Measurements from ENCODE around the gene MYADML2.

The MYADML2 gene

DNA sequence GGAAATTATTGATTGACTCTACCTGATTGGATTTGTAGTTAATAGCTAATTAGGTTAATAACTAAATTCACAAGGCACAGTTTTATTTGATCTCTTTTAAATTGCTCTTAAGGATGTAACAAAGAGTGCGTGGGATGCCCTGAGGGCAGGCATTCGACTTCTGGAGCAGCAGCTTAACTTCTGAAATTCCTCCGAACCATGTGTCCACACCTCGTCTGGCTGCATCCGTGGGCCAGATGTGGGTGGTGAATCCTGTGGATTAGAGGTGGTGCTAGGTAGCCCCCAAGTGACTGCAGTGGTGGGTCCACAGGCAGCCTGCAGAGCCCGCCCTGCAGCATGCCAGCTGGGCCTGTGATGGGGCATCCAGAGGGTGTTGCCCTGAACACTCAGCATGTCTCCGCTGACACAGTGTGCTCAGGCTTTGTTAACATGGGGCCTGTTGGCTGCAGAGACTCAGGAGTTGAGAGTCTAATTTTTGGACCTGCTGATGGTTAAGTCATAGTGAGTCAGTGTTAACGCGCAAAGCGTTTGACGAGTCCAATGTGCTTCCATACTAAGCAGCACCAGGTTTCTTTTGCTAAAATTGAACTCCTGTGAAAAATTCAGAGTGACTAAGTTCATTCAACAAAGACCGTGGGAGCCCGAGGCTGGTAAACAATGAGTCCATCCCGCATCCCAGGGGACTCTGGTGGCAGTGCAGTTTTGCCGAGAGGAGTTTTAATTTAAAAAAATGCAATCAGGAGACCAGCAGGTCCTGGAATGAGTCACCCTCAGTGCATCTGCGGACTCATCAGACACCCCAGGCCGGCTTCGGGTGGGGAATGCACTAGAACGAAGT is 48.8 kb downstream of the MYADML2 start:
- Histone ChIP-seq H2AFZ (ENCODE audit: low read length, unreplicated experiment) (no peak overlapping the region), H3K27me3 (ENCODE audit: insufficient read depth, low read length) (no peaks in the 10 kb centered on the region), H3K79me2 (ENCODE audit: control insufficient read depth, insufficient read depth, low read length, unreplicated experiment) (peaks cover 4% of the 10 kb centered on the region), H3K4me3 (ENCODE audit: low read depth, low read length) (peak overlapping the region; percentile 34; the same call in 1 of the 2 replicates), H3K36me3 (ENCODE audit: insufficient read depth, low read length) (peaks cover 13% of the 10 kb centered on the region; the same call in 1 of the 2 replicates), H3K4me1 (ENCODE audit: control insufficient read depth, insufficient read depth, low read length, unreplicated experiment) (peaks cover 20% of the 10 kb centered on the region), H3K27ac (ENCODE audit: low read depth, low read length) (peak overlapping the region; percentile 91)

- Histone ChIP-seq H3K4me3 (ENCODE audit: low read depth, low read length) (no peak overlapping the region), H3K79me2 (ENCODE audit: control insufficient read depth, insufficient read depth, low read length, unreplicated experiment) (peaks cover 22% of the 10 kb centered on the region), H3K4me1 (ENCODE audit: control insufficient read depth, insufficient read depth, low read length, unreplicated experiment) (peaks cover 26% of the 10 kb centered on the region), H3K27ac (ENCODE audit: low read depth, low read length) (no peak overlapping the region), H3K27me3 (ENCODE audit: insufficient read depth, low read length) (no peaks in the 10 kb centered on the region), H2AFZ (ENCODE audit: low read length, unreplicated experiment) (no peak overlapping the region), H3K36me3 (ENCODE audit: insufficient read depth, low read length) (peaks cover 9% of the 10 kb centered on the region; the same call in 1 of the 2 replicates)
Measured at GRCh38 chr17:81895400-81895799, 51.6 kb downstream of the MYADML2 start.

DNA sequence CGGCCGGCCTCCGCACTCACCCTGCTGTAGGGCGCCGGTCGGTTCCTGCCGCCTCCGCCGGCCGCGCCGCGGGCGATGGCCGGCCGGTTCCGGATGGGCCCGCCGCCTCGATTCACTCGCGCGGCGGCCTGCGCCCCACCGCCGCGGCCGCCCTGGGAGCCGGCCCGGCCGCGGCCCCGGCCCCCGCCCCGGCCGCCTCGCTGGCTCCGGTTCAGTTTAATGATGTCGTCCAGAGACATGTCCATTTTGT is 55.8 kb downstream of the MYADML2 start:
- Histone ChIP-seq H3K79me2 (ENCODE audit: control insufficient read depth, insufficient read depth, low read length, unreplicated experiment) (peaks cover 52% of the 10 kb centered on the region), H3K4me3 (ENCODE audit: low read depth, low read length) (peak overlapping the region; percentile 99), H3K36me3 (ENCODE audit: insufficient read depth, low read length) (peaks cover 31% of the 10 kb centered on the region; the same call in 1 of the 2 replicates), H2AFZ (ENCODE audit: low read length, unreplicated experiment) (no peak overlapping the region), H3K27ac (ENCODE audit: low read depth, low read length) (peak overlapping the region; percentile 78), H3K4me1 (ENCODE audit: control insufficient read depth, insufficient read depth, low read length, unreplicated experiment) (peaks cover 18% of the 10 kb centered on the region), H3K27me3 (ENCODE audit: insufficient read depth, low read length) (no peaks in the 10 kb centered on the region)

- Histone ChIP-seq H3K4me1 (ENCODE audit: control insufficient read depth, insufficient read depth, low read length, unreplicated experiment) (peaks cover 22% of the 10 kb centered on the region), H3K27ac (ENCODE audit: low read depth, low read length) (peak overlapping the region; percentile 78), H3K4me3 (ENCODE audit: low read depth, low read length) (peak overlapping the region; percentile 99), H3K27me3 (ENCODE audit: insufficient read depth, low read length) (no peaks in the 10 kb centered on the region), H2AFZ (ENCODE audit: low read length, unreplicated experiment) (peak overlapping the region; percentile 32), H3K79me2 (ENCODE audit: control insufficient read depth, insufficient read depth, low read length, unreplicated experiment) (peaks cover 54% of the 10 kb centered on the region), H3K36me3 (ENCODE audit: insufficient read depth, low read length) (peaks cover 31% of the 10 kb centered on the region; the same call in 1 of the 2 replicates)
Measured at GRCh38 chr17:81890447-81891302, 56.4 kb downstream of the MYADML2 start.

Measured in ACC112 (cell line).